ENCODE data around the gene FANCC.
"Not testable (repeated sequence)": the region's sequence is repeated elsewhere in the genome, so short reads cannot be mapped to it uniquely, and the experiment has no call there.

Gene FANCC

GRCh38 chr9:95297316-95297715 is 20.2 kb downstream of the FANCC start:
- no peaks in the 10 kb centered on the region for H3K4me1 ChIP-seq (ENCODE audit: control insufficient read depth, low read depth, low read length)
- H3K27me3 ChIP-seq (ENCODE audit: control insufficient read depth, insufficient read depth, low read length): no peaks in the 10 kb centered on the region
- H3K9ac ChIP-seq (ENCODE audit: low read length): no peak overlapping the region
- H3K9me3 ChIP-seq (ENCODE audit: control insufficient read depth, low read depth, low read length): no peaks in the 10 kb centered on the region
- no peak overlapping the region for H3K4me3 ChIP-seq (ENCODE audit: low read length)
- H3K36me3 ChIP-seq (ENCODE audit: control insufficient read depth, low read depth, low read length): no peaks in the 10 kb centered on the region
- H3K27ac ChIP-seq (ENCODE audit: low read length): no peak overlapping the region

- H3K4me3 ChIP-seq (ENCODE audit: low read length): no peak overlapping the region
- no peaks in the 10 kb centered on the region for H3K4me1 ChIP-seq (ENCODE audit: control insufficient read depth, low read depth, low read length)
- no peaks in the 10 kb centered on the region for H3K36me3 ChIP-seq (ENCODE audit: control insufficient read depth, low read depth, low read length)
- H3K9ac ChIP-seq (ENCODE audit: low read length): no peak overlapping the region
- H3K27me3 ChIP-seq (ENCODE audit: control insufficient read depth, insufficient read depth, low read length): no peaks in the 10 kb centered on the region
- H3K9me3 ChIP-seq (ENCODE audit: control insufficient read depth, low read depth, low read length): no peaks in the 10 kb centered on the region
- H3K27ac ChIP-seq (ENCODE audit: low read length): no peak overlapping the region
Observed at GRCh38 chr9:95296761-95297160, 20.7 kb downstream of the FANCC start.

- not testable (repeated sequence) for H3K9ac ChIP-seq (ENCODE audit: low read length); H3K27me3 ChIP-seq (ENCODE audit: control insufficient read depth, insufficient read depth, low read length); H3K36me3 ChIP-seq (ENCODE audit: control insufficient read depth, low read depth, low read length); H3K4me1 ChIP-seq (ENCODE audit: control insufficient read depth, low read depth, low read length); H3K4me3 ChIP-seq (ENCODE audit: low read length); H3K9me3 ChIP-seq (ENCODE audit: control insufficient read depth, low read depth, low read length); H3K27ac ChIP-seq (ENCODE audit: low read length)
Observed at GRCh38 chr9:95293296-95293695, 24.2 kb downstream of the FANCC start.

GRCh38 chr9:95292226-95292625 is 25.3 kb downstream of the FANCC start:
- H3K27ac ChIP-seq (ENCODE audit: low read length): no peak overlapping the region
- no peaks in the 10 kb centered on the region for H3K36me3 ChIP-seq (ENCODE audit: control insufficient read depth, low read depth, low read length)
- H3K4me1 ChIP-seq (ENCODE audit: control insufficient read depth, low read depth, low read length): no peaks in the 10 kb centered on the region
- no peak overlapping the region for H3K4me3 ChIP-seq (ENCODE audit: low read length)
- no peak overlapping the region for H3K9ac ChIP-seq (ENCODE audit: low read length)
- no peaks in the 10 kb centered on the region for H3K9me3 ChIP-seq (ENCODE audit: control insufficient read depth, low read depth, low read length)
- no peaks in the 10 kb centered on the region for H3K27me3 ChIP-seq (ENCODE audit: control insufficient read depth, insufficient read depth, low read length)

- no peaks in the 10 kb centered on the region for H3K9me3 ChIP-seq (ENCODE audit: control insufficient read depth, low read depth, low read length)
- no peak overlapping the region for H3K27ac ChIP-seq (ENCODE audit: low read length)
- H3K27me3 ChIP-seq (ENCODE audit: control insufficient read depth, insufficient read depth, low read length): no peaks in the 10 kb centered on the region
- no peaks in the 10 kb centered on the region for H3K4me1 ChIP-seq (ENCODE audit: control insufficient read depth, low read depth, low read length)
- H3K36me3 ChIP-seq (ENCODE audit: control insufficient read depth, low read depth, low read length): no peaks in the 10 kb centered on the region
- no peak overlapping the region for H3K9ac ChIP-seq (ENCODE audit: low read length)
- H3K4me3 ChIP-seq (ENCODE audit: low read length): no peak overlapping the region
Observed at GRCh38 chr9:95286151-95286550, 31.4 kb downstream of the FANCC start.

- Histone ChIP-seq H3K4me3 (ENCODE audit: low read length) (no peak overlapping the region), H3K9me3 (ENCODE audit: control insufficient read depth, low read depth, low read length) (no peaks in the 10 kb centered on the region), H3K27me3 (ENCODE audit: control insufficient read depth, insufficient read depth, low read length) (no peaks in the 10 kb centered on the region), H3K9ac (ENCODE audit: low read length) (no peak overlapping the region), H3K36me3 (ENCODE audit: control insufficient read depth, low read depth, low read length) (no peaks in the 10 kb centered on the region), H3K4me1 (ENCODE audit: control insufficient read depth, low read depth, low read length) (no peaks in the 10 kb centered on the region), H3K27ac (ENCODE audit: low read length) (no peak overlapping the region)
Observed at GRCh38 chr9:95285307-95285706, 32.2 kb downstream of the FANCC start.

GRCh38 chr9:95284162-95285080 is 33.1 kb downstream of the FANCC start:
- no peaks in the 10 kb centered on the region for H3K9me3 ChIP-seq (ENCODE audit: control insufficient read depth, low read depth, low read length)
- H3K27ac ChIP-seq (ENCODE audit: low read length): no peak overlapping the region
- no peaks in the 10 kb centered on the region for H3K4me1 ChIP-seq (ENCODE audit: control insufficient read depth, low read depth, low read length)
- no peak overlapping the region for H3K4me3 ChIP-seq (ENCODE audit: low read length)
- H3K36me3 ChIP-seq (ENCODE audit: control insufficient read depth, low read depth, low read length): no peaks in the 10 kb centered on the region
- H3K9ac ChIP-seq (ENCODE audit: low read length): no peak overlapping the region
- no peaks in the 10 kb centered on the region for H3K27me3 ChIP-seq (ENCODE audit: control insufficient read depth, insufficient read depth, low read length)

- no peak overlapping the region for H3K27ac ChIP-seq (ENCODE audit: low read length)
- H3K36me3 ChIP-seq (ENCODE audit: control insufficient read depth, low read depth, low read length): no peaks in the 10 kb centered on the region
- H3K4me3 ChIP-seq (ENCODE audit: low read length): no peak overlapping the region
- no peaks in the 10 kb centered on the region for H3K4me1 ChIP-seq (ENCODE audit: control insufficient read depth, low read depth, low read length)
- H3K27me3 ChIP-seq (ENCODE audit: control insufficient read depth, insufficient read depth, low read length): no peaks in the 10 kb centered on the region
- no peaks in the 10 kb centered on the region for H3K9me3 ChIP-seq (ENCODE audit: control insufficient read depth, low read depth, low read length)
- H3K9ac ChIP-seq (ENCODE audit: low read length): no peak overlapping the region
Observed at GRCh38 chr9:95283673-95284072, 33.8 kb downstream of the FANCC start.

- no peaks in the 10 kb centered on the region for H3K9me3 ChIP-seq (ENCODE audit: control insufficient read depth, low read depth, low read length)
- H3K36me3 ChIP-seq (ENCODE audit: control insufficient read depth, low read depth, low read length): no peaks in the 10 kb centered on the region
- H3K27me3 ChIP-seq (ENCODE audit: control insufficient read depth, insufficient read depth, low read length): no peaks in the 10 kb centered on the region
- H3K4me1 ChIP-seq (ENCODE audit: control insufficient read depth, low read depth, low read length): no peaks in the 10 kb centered on the region
- no peak overlapping the region for H3K4me3 ChIP-seq (ENCODE audit: low read length)
- no peak overlapping the region for H3K27ac ChIP-seq (ENCODE audit: low read length)
- H3K9ac ChIP-seq (ENCODE audit: low read length): no peak overlapping the region
Observed at GRCh38 chr9:95282332-95282731, 35.2 kb downstream of the FANCC start.

- Histone ChIP-seq H3K27ac (ENCODE audit: low read length) (no peak overlapping the region), H3K9ac (ENCODE audit: low read length) (no peak overlapping the region), H3K27me3 (ENCODE audit: control insufficient read depth, insufficient read depth, low read length) (no peaks in the 10 kb centered on the region)
Observed at GRCh38 chr9:95280745-95281144, 36.8 kb downstream of the FANCC start.

GRCh38 chr9:95277509-95277908 is 40.0 kb downstream of the FANCC start:
- H3K36me3 ChIP-seq (ENCODE audit: control insufficient read depth, low read depth, low read length): no peaks in the 10 kb centered on the region

More at GRCh38 chr9:95280745-95281144, 36.8 kb downstream of the FANCC start:
- Histone ChIP-seq H3K4me1 (ENCODE audit: control insufficient read depth, low read depth, low read length) (no peaks in the 10 kb centered on the region), H3K9me3 (ENCODE audit: control insufficient read depth, low read depth, low read length) (no peaks in the 10 kb centered on the region), H3K4me3 (ENCODE audit: low read length) (no peak overlapping the region), H3K36me3 (ENCODE audit: control insufficient read depth, low read depth, low read length) (no peaks in the 10 kb centered on the region)

GRCh38 chr9:95276395-95276954 is 41.0 kb downstream of the FANCC start:
- no peaks in the 10 kb centered on the region for H3K36me3 ChIP-seq (ENCODE audit: control insufficient read depth, low read depth, low read length)

More at GRCh38 chr9:95277509-95277908, 40.0 kb downstream of the FANCC start:
- H3K27ac ChIP-seq (ENCODE audit: low read length): no peak overlapping the region
- H3K9me3 ChIP-seq (ENCODE audit: control insufficient read depth, low read depth, low read length): no peaks in the 10 kb centered on the region
- no peak overlapping the region for H3K4me3 ChIP-seq (ENCODE audit: low read length)
- H3K4me1 ChIP-seq (ENCODE audit: control insufficient read depth, low read depth, low read length): no peaks in the 10 kb centered on the region
- no peaks in the 10 kb centered on the region for H3K27me3 ChIP-seq (ENCODE audit: control insufficient read depth, insufficient read depth, low read length)
- H3K9ac ChIP-seq (ENCODE audit: low read length): no peak overlapping the region

More at GRCh38 chr9:95276395-95276954, 41.0 kb downstream of the FANCC start:
- Histone ChIP-seq H3K27me3 (ENCODE audit: control insufficient read depth, insufficient read depth, low read length) (no peaks in the 10 kb centered on the region), H3K4me1 (ENCODE audit: control insufficient read depth, low read depth, low read length) (no peaks in the 10 kb centered on the region), H3K4me3 (ENCODE audit: low read length) (no peak overlapping the region), H3K9me3 (ENCODE audit: control insufficient read depth, low read depth, low read length) (no peaks in the 10 kb centered on the region), H3K9ac (ENCODE audit: low read length) (no peak overlapping the region), H3K27ac (ENCODE audit: low read length) (no peak overlapping the region)

All from iPS-18a (cell line).